Measurements from ENCODE around the gene KCTD15. TPM values are rescaled to one million over a fixed set of nuclear protein-coding genes. Genes with fewer than 3 reads are reported as not detected.

Gene KCTD15
- total RNA-seq, 2 experiments from 2014 or later, result 0.67 to 1.7 TPM

DNA sequence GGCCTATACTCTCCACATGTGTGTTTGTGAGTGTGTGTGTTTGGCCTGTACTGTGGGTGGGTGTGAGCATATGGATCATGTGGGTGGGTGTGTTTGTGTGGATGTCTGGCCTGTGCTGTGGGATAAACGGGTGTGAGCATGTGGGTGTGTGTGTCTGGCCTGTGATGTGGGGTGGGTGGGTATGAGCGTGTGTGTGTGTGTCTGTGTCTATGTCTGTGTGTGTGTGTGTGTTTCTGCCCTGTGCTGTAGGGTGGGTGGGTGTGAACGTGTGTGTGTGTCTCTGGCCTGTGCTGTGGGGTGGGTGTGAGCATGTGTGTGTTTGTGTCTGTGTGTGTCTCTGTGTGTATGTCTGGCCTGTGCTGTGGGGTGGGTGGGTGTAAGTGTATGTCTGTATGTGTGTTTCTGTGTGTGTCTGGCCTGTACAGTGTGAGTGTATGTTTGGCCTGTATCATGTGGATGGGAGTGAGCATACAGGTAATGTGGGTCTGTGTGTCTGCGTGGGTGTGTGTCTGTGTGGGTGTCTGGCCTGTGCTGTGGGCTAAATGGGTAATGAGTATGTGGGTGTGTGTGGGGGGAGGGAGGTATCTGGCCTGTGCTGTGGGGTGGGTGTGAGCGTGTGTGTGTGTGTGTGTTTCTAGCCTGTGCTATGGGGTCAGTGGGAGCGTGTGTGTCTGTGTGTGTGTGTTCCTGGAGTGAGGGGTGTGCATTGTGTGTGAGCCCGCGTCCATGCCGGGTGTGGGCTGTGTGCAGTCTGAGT, 20.8 kb upstream of the KCTD15 start:
- DNase-seq (no peak), ATAC-seq (no peak)
- H3K27ac Mint-ChIP-seq, result no peak overlapping the region
- no peaks in the 10 kb centered on the region for H3K36me3 Mint-ChIP-seq
- peaks cover 8% of the 10 kb centered on the region for H3K4me1 Mint-ChIP-seq
- CTCF ChIA-PET, result interaction anchor here (1.3 to 3.4 kb wide), 5 partner anchors 11 to 368 kb away, joined by 3 to 51 read pairs (median 11); no protein-coding TSS in a partner anchor
- H3K4me3 Mint-ChIP-seq, result no peak overlapping the region
- peaks cover 17% of the 10 kb centered on the region for H3K27me3 Mint-ChIP-seq
- no peaks in the 10 kb centered on the region for H3K9me3 Mint-ChIP-seq (ENCODE audit: low read depth)

GRCh38 chr19:33777351-33777750, 19.3 kb upstream of the KCTD15 start:
- CTCF ChIA-PET, result interaction anchor here (0.6 to 3.9 kb wide), 86 partner anchors 8 to 862 kb away, joined by 3 to 51 read pairs (median 4); partner anchors contain the start of genes CEBPG and KCTD15
- H3K9me3 Mint-ChIP-seq (ENCODE audit: low read depth), result no peaks in the 10 kb centered on the region
- H3K27ac Mint-ChIP-seq, result no peak overlapping the region
- H3K4me1 Mint-ChIP-seq, result peaks cover 8% of the 10 kb centered on the region
- no peak for DNase-seq
- H3K27me3 Mint-ChIP-seq, result peaks cover 17% of the 10 kb centered on the region
- no peak overlapping the region for H3K4me3 Mint-ChIP-seq
- no peaks in the 10 kb centered on the region for H3K36me3 Mint-ChIP-seq
- no peak for ATAC-seq

- CTCF ChIA-PET, result interaction anchor here (0.6 to 3.9 kb wide), 91 partner anchors 8 to 862 kb away, joined by 3 to 51 read pairs (median 4); partner anchors contain the start of genes CEBPG and KCTD15
- no peaks in the 10 kb centered on the region for H3K36me3 Mint-ChIP-seq
- no peaks in the 10 kb centered on the region for H3K9me3 Mint-ChIP-seq (ENCODE audit: low read depth)
- peaks cover 8% of the 10 kb centered on the region for H3K4me1 Mint-ChIP-seq
- no peak overlapping the region for H3K27ac Mint-ChIP-seq
- no peak overlapping the region for H3K4me3 Mint-ChIP-seq
- no peak for DNase-seq
- ATAC-seq, result no peak
- H3K27me3 Mint-ChIP-seq, result peaks cover 17% of the 10 kb centered on the region
These were observed 18.9 kb upstream of the KCTD15 start for GRCh38 chr19:33777753-33778088.

DNA sequence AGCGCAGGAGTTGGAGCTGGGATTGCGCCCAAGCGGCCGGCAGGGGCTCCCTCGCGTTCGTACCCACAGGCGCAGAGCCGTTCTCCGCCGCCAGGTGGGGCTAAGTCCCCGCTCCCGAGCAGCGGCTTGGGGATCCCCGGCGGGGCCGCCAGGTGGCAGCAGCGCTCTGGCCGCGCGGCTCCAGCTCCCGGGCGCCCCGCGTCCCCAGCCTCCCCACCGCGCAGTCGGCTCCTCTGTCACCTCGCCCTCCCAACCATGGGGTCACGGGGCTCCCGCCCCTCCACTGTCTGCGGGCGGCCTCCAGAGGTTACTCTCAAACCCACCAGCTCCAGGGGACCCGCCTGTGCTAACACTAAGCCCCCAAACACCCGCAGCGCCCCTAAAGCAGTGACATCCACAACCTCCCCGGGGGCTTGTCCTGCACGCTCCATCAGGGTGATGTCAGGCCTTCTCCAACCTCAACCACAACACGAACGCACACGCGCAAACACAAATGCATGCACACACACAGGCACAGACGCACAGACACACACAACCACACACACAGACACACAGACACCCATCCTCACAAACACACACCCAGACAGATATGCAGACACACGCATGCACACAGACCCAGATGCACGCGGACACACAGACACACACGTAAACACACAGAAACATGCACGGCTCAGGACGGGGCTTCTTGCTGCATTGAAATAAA, 18.4 kb upstream of the KCTD15 start:
- no peak overlapping the region for H3K4me3 Mint-ChIP-seq
- H3K27ac Mint-ChIP-seq, result no peak overlapping the region

DNA sequence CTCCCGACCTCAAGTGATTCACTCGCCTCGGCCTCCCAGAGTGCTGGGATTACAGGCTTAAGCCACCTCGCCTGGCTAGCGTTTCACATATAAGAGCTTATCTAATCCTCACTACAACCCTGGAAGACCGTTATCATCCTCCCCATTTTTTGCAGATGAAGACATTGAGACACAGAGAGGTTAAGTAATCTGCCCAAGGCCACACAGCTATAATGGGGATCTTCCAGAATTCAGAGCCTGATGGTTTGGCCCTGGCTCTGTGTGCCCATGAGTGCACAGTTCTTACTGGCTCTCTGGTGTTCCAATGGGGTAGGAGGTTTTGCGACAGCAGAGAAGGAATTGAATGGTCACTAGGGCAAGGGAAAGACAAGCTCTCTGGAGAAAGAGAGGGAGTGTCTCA, 16.8 kb upstream of the KCTD15 start:
- Mint-ChIP-seq H3K27me3 (peaks cover 17% of the 10 kb centered on the region), H3K27ac (no peak overlapping the region), H3K9me3 (ENCODE audit: low read depth) (no peaks in the 10 kb centered on the region), H3K4me1 (peaks cover 10% of the 10 kb centered on the region), H3K4me3 (no peak overlapping the region), H3K36me3 (no peaks in the 10 kb centered on the region)
- CTCF ChIA-PET, result interaction anchor here (1.0 to 3.9 kb wide), 5 partner anchors 15 to 544 kb away, joined by 3 to 24 read pairs (median 6); no protein-coding TSS in a partner anchor
- no peak for ATAC-seq
- no peak for DNase-seq

More for the DNA sequence above, 18.4 kb upstream of the KCTD15 start:
- ATAC-seq (peak; percentile 93), DNase-seq (peak; percentile 84)
- CTCF ChIA-PET, result interaction anchor here (0.6 to 3.9 kb wide), 96 partner anchors 9 to 863 kb away, joined by 3 to 51 read pairs (median 4); partner anchors contain the start of genes CEBPG and KCTD15
- H3K27me3 Mint-ChIP-seq, result peaks cover 17% of the 10 kb centered on the region
- H3K4me1 Mint-ChIP-seq, result peaks cover 8% of the 10 kb centered on the region
- H3K36me3 Mint-ChIP-seq, result no peaks in the 10 kb centered on the region
- no peaks in the 10 kb centered on the region for H3K9me3 Mint-ChIP-seq (ENCODE audit: low read depth)

GRCh38 chr19:33780251-33780650, 16.4 kb upstream of the KCTD15 start:
- no peak for DNase-seq
- no peak overlapping the region for H3K27ac Mint-ChIP-seq
- peaks cover 14% of the 10 kb centered on the region for H3K4me1 Mint-ChIP-seq
- no peak overlapping the region for H3K4me3 Mint-ChIP-seq
- peaks cover 17% of the 10 kb centered on the region for H3K27me3 Mint-ChIP-seq
- no peaks in the 10 kb centered on the region for H3K9me3 Mint-ChIP-seq (ENCODE audit: low read depth)
- no peak for ATAC-seq
- CTCF ChIA-PET, result interaction anchor here (1.0 to 3.9 kb wide), 4 partner anchors 15 to 316 kb away, joined by 4 to 24 read pairs (median 6); no protein-coding TSS in a partner anchor
- no peaks in the 10 kb centered on the region for H3K36me3 Mint-ChIP-seq

GRCh38 chr19:33780746-33781145, 15.9 kb upstream of the KCTD15 start:
- CTCF ChIA-PET, result interaction anchor here (1.7 to 3.9 kb wide), 2 partner anchors 38 to 218 kb away, joined by 4 to 24 read pairs; no protein-coding TSS in a partner anchor
- no peaks in the 10 kb centered on the region for H3K36me3 Mint-ChIP-seq

DNA sequence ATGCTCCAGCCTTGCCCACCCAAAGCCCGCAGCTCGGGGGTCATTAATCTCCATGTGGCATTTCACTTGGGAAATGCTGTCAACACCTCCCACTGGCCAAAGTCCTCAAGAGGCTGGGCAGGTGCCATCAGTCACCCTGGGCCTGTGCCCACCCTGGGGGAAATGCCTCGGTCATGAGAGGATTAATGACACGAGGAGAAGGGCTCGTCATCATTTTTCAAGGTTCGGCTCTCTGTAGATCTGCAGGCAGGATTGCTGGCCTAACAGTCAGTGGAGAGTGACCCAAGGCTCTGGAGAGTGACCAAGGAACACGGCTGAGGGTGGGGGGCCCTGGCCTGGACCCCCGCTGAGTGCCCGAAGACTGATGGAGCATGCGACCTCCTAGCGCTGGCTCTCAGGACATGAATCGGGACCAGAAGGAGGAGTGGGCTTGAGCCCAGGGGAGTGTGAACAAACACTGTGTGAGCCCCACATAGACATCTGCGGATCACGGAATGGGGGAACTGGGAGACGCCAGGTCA, 15.2 kb upstream of the KCTD15 start:
- no peak for DNase-seq
- H3K4me1 Mint-ChIP-seq, result peaks cover 23% of the 10 kb centered on the region
- peaks cover 21% of the 10 kb centered on the region for H3K27me3 Mint-ChIP-seq
- H3K27ac Mint-ChIP-seq, result no peak overlapping the region
- no peak overlapping the region for H3K4me3 Mint-ChIP-seq
- H3K9me3 Mint-ChIP-seq (ENCODE audit: low read depth), result no peaks in the 10 kb centered on the region
- CTCF ChIA-PET, result no interaction called here
- ATAC-seq, result no peak
- no peaks in the 10 kb centered on the region for H3K36me3 Mint-ChIP-seq

More at GRCh38 chr19:33780746-33781145, 15.9 kb upstream of the KCTD15 start:
- Mint-ChIP-seq H3K4me3 (no peak overlapping the region), H3K9me3 (ENCODE audit: low read depth) (no peaks in the 10 kb centered on the region), H3K27ac (no peak overlapping the region), H3K4me1 (peaks cover 19% of the 10 kb centered on the region), H3K27me3 (peaks cover 17% of the 10 kb centered on the region)
- no peak for DNase-seq
- no peak for ATAC-seq

DNA sequence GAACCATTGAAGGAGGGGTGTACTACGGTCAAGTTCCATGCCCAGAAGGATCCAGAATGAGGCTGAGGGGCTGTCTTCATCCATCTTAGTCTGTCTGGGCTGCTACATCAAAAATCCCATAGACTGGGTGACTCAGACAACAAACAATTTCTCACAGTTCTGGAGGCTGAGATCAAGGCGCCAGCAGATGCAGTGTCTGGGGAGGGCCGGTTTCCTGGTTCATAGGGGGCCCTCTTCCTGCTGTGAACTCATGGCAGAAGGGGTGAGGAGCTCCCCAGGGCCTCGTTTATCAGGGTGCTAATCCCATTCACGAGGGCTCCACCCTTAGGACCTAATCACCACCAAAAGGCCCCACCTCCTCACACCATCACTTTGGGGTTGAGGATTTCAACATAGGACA, 14.7 kb upstream of the KCTD15 start:
- H3K4me3 Mint-ChIP-seq, result no peak overlapping the region
- no peak overlapping the region for H3K27ac Mint-ChIP-seq
- no peak for ATAC-seq
- peaks cover 21% of the 10 kb centered on the region for H3K27me3 Mint-ChIP-seq
- H3K36me3 Mint-ChIP-seq, result no peaks in the 10 kb centered on the region
- no peak for DNase-seq
- H3K4me1 Mint-ChIP-seq, result peaks cover 23% of the 10 kb centered on the region
- no peaks in the 10 kb centered on the region for H3K9me3 Mint-ChIP-seq (ENCODE audit: low read depth)
- CTCF ChIA-PET, result interaction anchor here (1.3 kb wide), 1 partner anchor 259 kb away, joined by 3 read pairs; no protein-coding TSS in a partner anchor

GRCh38 chr19:33784432-33784831, 12.2 kb upstream of the KCTD15 start:
- Mint-ChIP-seq H3K9me3 (ENCODE audit: low read depth) (no peaks in the 10 kb centered on the region), H3K27ac (no peak overlapping the region), H3K36me3 (no peaks in the 10 kb centered on the region), H3K4me3 (no peak overlapping the region), H3K27me3 (peaks cover 17% of the 10 kb centered on the region), H3K4me1 (peaks cover 17% of the 10 kb centered on the region)
- ATAC-seq (no peak), DNase-seq (no peak)
- CTCF ChIA-PET, result interaction anchor here (0.5 to 1.7 kb wide), 2 partner anchors 13 to 246 kb away, joined by 3 to 5 read pairs; no protein-coding TSS in a partner anchor

- no peak for DNase-seq
- Mint-ChIP-seq H3K4me3 (no peak overlapping the region), H3K27ac (no peak overlapping the region), H3K36me3 (no peaks in the 10 kb centered on the region), H3K9me3 (ENCODE audit: low read depth) (no peaks in the 10 kb centered on the region), H3K27me3 (peaks cover 15% of the 10 kb centered on the region), H3K4me1 (peaks cover 14% of the 10 kb centered on the region)
- CTCF ChIA-PET, result interaction anchor here (0.8 to 3.3 kb wide), 3 partner anchors 8 to 311 kb away, joined by 3 to 24 read pairs (median 6); no protein-coding TSS in a partner anchor
- no peak for ATAC-seq
These were observed 10.9 kb upstream of the KCTD15 start for GRCh38 chr19:33785795-33786194.

DNA sequence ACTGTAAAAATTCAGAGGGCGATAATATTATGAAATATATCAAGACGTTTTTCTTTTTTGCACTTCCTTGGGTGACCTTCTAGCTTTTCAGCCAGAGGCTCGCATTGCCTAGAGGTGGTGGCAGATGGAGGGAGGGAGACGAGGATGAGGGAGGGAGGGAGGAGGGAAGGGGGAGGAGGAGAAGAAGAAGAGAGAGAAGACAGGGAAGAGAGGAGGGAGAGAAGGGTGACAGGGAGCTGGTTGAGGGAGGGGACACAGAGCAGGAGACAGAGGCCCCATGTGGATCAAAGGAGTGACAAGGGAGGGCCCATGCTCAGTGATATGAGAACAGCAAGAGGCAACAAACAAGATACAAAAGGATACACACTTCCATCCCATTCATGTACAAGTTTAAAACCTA, 8.0 kb upstream of the KCTD15 start:
- no peak overlapping the region for H3K4me3 Mint-ChIP-seq
- no peak for DNase-seq
- ATAC-seq, result no peak
- CTCF ChIA-PET, result interaction anchor here (3.3 kb wide), 1 partner anchor 11 kb away, joined by 24 read pairs; no protein-coding TSS in a partner anchor
- peaks cover 27% of the 10 kb centered on the region for H3K27me3 Mint-ChIP-seq
- H3K4me1 Mint-ChIP-seq, result peaks cover 14% of the 10 kb centered on the region
- H3K9me3 Mint-ChIP-seq (ENCODE audit: low read depth), result no peaks in the 10 kb centered on the region
- no peak overlapping the region for H3K27ac Mint-ChIP-seq
- no peaks in the 10 kb centered on the region for H3K36me3 Mint-ChIP-seq

DNA sequence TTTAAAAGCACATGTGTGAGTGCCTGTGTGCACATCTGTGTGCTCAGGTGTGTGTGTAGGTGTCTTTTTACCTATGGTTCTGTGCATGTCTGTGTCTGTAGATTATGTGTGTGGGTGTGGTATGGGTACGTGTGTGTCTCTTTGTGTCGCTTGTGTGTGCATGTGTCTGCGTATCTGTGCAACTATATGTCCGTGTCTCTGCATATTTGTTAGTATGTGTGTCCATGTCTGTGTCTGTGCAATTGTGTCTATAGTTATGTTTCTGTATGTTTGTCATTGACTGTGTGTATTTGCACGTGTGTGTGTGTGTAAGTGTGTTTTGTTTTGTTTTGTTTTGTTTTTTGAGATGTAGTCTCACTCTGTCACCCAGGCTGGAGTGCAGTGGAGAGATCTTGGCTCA, 7.3 kb upstream of the KCTD15 start:
- CTCF ChIA-PET, result no interaction called here
- H3K9me3 Mint-ChIP-seq (ENCODE audit: low read depth), result no peaks in the 10 kb centered on the region
- H3K4me1 Mint-ChIP-seq, result peaks cover 14% of the 10 kb centered on the region
- DNase-seq, result no peak
- no peak for ATAC-seq
- H3K27me3 Mint-ChIP-seq, result peaks cover 31% of the 10 kb centered on the region
- H3K4me3 Mint-ChIP-seq, result no peak overlapping the region
- no peaks in the 10 kb centered on the region for H3K36me3 Mint-ChIP-seq
- no peak overlapping the region for H3K27ac Mint-ChIP-seq

All from activated CD8-positive, alpha-beta memory T cell treated with anti-CD3 and anti-CD28 coated beads, Interleukin-2, amount 10 ng/mL, durations not matched to agents 7 days and 5 days (primary cell).